Glomerular visceral epithelial cell (primary cell): ENCODE data around the gene PHLDB1.
"Not testable (repeated sequence)": the region's sequence is repeated elsewhere in the genome, so short reads cannot be mapped to it uniquely, and the experiment has no call there.

Experiments
- DNase-seq: peaks from one replicate; pipeline ENCODE4 v3.0.0-alpha.2; 2016; ENCODE audit errors: extremely low spot score

Gene PHLDB1

DNA sequence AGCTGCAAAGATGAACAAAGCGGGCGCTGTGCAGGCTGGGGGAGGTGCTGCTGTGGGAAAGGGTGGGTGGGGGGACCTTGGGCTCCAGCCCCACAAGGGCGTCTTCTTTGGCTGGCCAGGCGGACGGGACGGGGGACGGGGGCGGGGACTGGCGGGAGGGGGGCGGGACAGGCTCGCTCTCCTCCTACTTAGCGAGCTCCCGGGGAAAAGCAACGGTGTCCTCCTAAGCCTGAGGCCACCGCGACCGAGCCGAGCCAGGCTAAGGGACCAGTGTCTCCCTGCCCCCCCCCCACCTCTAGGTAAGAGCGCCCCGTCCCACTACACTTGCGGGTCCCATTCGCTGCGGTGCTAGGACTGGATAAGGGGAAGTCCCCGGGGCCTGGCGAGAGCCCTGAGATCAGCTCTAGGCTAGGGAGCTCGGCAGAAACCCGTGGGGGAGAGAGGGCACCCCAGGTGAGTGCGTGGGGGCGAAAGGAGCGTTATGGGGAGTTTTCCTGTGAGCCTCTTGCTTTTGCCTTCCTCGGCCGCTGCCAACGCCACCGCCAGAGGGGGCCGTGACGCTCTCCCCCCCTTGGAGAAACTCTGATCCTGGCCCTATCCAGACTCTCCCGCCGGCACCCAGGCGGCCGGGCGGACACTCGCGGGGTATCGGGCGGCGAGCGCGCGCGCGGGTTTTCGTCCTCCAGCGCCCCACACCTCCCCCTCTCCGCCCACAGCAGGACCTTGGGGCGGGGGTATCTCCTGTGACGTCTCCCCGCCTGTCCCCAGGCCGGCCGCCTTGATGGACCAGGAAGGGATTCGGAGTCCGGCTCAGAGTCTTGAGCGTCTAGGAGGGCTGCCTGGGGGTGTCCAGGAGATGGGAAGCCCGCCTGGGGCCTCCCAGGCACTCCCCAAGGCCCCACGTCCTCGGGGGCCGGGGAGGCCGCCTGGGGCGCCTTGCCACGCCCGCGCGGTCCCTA lies at the start of gene PHLDB1:
Gene PHLDB1, plus strand, starts transcription at position 215 of the 959 bp plus-strand sequence. CDS start 6,222 bp downstream, outside the sequence.
- peak; percentile 73 for DNase-seq

DNA sequence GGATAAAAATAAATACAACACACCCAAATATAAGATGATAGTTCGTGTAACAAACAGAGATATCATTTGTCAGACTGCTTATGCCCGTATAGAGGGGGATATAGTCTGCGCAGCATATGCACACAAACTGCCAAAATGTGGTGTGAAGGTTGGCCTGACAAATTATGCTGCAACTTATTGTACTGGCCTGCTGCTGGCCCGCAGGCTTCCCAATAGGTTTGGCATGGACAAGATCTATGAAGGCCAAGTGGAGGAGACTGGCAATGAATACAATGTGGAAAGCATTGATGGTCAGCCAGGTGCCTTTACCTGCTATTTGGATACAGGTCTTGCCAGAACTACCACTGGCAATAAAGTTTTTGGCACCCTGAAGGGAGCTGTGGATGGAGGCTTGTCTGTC lies 46.6 kb upstream of the PHLDB1 start:
- DNase-seq: no peak

DNA sequence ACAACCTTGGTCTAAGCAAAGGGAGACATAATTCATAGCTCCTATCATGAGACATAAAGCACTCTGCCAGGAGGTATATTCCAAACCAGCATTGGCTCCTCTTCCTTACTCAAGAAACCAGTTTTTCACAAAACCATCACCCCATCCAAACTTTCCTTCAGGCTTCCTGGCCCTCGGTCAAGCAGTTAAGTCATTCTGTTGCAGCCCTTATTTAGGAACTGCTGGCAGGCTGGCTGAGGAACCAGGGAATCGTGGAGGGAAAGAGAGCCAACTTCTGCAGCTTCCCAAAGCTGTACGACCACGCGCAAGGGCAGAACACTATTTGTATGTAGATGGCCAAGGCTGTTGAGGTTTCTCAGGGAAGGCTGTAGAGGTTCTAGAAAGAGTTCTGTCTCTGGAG lies 42.4 kb upstream of the PHLDB1 start:
- no peak for DNase-seq

DNA sequence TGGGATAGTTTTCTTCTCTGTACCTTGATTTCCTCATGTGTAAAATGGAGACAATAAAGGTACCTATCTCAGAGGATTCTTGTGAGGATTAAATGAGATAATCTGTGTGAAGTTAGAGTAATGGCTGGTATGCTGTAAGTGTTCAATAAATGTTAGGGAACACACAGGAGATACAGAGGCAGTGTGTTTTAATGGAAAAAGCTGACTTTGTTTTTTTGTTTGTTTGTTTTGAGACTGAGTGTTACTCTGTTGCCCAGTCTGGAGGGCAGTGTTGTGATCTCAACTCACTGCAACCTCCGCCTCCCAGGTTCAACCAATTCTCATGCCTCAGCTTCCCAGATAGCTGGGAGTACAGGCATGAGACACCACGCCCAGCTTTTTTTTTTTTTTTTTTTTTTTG lies 37.7 kb upstream of the PHLDB1 start:
- no peak for DNase-seq

DNA sequence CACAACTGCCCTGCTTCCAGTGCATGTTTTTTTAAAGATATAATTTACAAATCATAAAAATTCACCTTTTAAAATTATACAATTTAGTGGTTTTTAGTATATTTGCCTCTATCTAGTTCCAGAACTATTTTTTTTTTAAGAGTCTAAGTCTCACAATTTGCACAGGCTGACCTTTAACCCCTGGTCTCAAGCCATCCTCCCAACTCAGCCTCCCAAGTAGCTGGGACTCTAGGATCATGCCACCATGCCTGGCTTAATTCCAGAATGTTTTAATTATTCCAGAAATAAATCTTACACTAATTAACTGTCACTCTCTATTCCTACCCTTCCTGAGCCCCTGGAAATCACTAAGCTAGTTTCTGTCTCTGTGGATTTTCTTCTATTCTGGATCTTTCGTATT lies 36.6 kb upstream of the PHLDB1 start:
- DNase-seq: no peak

DNA sequence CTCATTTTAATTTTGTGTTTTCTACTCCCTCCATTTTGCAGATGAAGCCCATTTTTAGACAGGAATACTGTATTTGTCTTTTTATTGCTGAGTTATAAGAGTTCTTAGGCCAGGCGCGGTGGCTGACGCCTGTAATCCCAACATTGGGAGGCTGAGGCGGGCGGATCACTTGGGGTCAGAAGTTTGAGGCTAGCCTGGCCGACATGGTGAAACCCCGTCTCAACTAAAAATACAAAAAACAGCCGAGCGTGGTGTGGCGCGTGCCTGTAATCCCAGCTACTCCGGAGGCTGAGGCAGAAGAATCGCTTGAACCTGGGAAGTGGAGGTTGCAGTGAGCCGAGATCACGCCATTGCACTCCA lies 35.7 kb upstream of the PHLDB1 start:
- not testable (repeated sequence) for DNase-seq

DNA sequence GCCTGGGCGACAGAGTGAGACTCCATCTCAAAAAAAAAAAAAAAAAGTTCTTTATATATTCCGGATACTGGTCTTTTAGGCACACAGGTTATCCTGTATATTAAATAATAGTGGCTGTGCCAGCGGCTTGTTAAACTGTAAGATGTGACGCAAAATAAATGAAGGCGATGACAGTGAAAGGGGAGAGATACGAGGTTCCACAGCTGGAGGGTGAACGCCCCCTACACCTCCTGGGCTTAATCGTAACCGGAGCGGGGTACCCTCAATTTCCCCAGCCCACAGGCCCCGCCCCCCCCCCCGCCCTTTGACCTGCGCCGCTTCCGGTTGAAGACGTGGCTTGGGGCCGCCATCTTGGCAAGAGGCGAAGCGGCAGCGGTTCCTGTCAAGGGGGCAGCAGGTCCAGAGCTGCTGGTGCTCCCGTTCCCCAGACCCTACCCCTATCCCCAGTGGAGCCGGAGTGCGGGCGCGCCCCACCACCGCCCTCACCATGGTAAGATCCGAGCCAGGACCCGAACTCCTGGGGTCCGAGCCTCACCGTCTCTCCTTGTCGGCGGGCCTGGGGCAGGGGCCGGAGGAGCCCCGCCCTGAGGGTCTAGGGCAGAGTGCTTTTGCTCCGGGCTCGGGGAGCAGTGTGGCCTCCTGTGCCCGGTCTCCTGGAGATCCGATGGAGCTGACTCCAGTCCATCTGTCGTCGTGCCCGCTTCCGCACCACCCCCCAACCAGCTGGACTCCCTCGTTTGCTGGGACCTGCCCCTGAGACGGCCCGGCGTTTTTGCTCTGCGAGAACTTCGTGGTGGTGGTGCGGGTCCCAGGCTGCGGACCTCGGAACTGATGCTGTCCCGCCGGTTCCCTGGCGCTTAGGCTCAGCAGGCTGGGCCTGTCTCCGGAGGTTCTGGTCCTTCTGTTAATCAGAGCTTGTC lies 35.1 kb upstream of the PHLDB1 start, which contains the start of gene ARCN1:
Gene ARCN1, plus strand, starts transcription at position 349 of the 920 bp plus-strand sequence. Its CDS starts 139 bp downstream, at position 488.
- peak; percentile 78 for DNase-seq

DNA sequence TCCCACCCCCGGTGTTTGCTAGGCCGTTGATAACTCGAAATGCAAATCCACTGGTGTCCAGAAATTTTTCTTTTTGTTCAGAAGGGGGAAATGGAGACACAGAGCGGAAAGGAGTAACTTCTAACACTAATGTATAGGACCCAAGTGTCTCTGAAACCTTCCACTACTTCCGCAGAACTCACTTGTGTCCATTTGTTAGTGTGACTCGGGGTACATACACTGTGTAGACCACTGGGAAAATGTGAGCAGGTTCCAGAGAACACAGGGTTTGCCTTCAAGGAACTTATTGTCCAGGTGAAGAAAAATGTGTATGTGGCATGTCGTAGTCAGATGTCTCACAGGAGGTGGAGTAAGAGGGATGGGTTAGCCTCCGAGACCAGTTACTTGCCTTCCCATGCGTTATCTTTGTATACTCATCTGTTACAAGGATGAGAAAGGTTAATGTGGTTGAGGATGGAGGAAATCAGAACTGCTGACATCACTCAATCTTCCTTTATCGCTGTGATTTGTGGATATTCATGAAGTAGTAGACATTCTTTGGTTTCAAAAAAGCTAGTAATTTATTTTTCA lies 34.3 kb upstream of the PHLDB1 start:
- peak; percentile 49 for DNase-seq

DNA sequence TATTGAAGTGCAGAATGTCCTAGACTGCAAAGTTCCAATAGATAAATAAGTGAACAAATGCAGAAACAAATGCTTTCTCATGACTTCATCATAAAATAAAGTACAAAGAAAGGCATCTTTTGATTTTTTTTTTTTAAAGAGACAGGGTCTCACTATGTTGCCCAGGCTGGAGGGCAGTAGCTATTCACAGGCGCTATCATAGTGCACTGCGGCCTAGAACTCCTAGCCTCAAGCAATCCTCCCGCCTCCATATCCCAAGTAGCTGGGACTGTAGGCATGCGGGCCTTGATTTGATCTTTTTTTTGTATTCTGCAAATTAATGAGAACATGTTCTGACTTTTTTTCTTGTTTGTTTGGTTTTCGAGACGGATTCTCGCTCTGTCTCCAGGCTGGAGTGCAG lies 32.8 kb upstream of the PHLDB1 start:
- no peak for DNase-seq

DNA sequence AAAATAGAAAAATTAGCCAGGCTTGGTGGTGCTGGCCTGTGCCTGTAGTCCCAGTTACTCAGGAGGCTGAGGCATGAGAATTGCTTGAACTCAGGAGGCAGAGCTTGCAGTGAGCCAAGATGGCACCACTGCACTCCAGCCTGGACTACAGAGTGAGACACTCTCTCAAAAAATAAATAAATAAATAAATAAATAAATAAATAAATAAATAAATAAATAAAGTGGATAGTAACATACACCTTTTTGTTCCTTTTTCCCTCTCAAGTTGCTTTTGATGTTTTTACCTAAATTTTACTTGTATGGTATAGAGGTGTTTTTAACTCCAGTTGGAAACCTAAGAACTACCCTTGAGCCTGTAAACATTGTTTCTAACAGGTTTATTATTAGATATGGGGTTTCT lies 29.4 kb upstream of the PHLDB1 start:
- DNase-seq: not testable (repeated sequence)

DNA sequence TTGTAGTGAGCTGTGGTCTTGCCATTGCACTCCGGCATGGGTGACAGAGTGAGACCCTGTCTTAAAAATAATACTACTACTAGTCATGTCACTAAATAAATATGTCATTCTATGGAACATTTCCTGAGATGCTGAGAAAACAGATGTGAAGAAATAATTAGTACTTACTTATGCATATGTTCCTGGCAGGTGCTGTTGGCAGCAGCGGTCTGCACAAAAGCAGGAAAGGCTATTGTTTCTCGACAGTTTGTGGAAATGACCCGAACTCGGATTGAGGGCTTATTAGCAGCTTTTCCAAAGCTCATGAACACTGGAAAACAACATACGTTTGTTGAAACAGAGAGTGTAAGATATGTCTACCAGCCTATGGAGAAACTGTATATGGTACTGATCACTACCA lies 26.4 kb upstream of the PHLDB1 start:
- DNase-seq: no peak

DNA sequence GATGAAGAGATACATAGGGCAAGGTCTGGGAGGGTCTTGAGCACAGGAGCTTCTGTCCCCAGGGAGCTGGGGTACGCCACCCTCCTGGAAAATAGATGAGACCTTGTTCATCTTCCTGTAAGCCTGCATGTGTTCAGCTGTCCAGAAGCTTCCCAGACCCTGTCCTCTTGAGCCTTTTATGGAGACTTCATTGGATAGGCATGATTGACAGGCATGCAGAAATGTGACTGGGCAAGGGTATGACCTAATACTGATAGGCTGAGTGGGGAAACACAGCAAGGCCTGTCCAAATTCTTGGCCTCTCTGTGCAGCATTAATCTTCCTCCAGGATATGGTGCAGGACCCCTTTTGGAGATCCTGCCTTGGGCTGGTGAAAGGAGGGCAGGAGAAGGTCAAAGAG lies 19.5 kb upstream of the PHLDB1 start:
- DNase-seq: no peak

DNA sequence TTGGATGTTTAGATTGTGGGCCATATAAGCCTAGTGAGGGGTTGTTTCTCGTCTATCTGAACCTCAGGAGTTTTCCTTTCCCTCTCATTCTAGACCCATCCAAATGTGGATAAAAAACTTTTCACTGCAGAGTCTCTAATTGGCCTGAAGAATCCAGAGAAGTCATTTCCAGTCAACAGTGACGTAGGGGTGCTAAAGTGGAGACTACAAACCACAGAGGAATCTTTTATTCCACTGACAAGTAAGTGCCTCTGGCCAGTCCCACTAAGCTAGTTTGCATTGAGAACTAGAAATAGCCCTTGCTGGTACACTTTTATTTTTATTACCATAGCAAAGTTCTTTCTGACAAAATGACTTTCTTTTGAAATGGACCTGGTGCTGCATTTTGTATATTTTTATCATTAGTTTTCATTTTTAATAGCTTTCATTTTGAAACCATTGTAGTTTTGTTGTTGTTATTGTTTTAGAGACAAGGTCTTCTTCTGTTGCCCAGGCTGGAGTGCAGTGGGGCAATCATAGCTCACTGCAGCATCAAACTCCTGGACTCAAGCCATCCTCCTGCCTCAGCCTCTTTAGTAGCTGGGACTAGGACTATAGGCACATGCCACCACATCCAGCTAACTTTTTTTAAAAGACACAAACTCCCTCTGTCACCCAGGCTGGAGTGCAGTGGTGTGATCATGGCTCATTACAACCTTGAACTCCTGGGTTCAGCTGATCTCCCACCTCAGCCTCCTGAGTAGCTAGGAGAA lies 14.6 kb upstream of the PHLDB1 start:
- DNase-seq: no peak

DNA sequence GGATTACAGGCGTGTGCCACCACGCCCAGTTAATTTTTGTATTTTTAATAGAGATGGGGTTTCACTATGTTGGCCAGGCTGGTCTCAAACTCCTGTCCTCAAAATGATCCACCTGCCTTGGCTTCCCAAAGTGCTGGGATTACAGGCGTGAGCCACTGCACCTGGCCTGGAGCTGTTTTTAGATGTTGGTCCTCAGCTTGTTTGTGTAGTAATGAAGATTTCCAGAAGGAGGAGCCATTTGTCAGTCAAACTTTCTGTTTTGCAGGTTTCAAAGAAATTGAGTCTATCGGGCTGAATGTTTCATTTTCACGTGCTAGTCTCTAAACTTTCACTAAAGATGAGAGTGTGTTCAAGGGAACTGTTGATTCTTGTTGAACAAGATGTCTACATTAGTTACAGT lies 12.4 kb upstream of the PHLDB1 start:
- DNase-seq: peak; percentile 53

DNA sequence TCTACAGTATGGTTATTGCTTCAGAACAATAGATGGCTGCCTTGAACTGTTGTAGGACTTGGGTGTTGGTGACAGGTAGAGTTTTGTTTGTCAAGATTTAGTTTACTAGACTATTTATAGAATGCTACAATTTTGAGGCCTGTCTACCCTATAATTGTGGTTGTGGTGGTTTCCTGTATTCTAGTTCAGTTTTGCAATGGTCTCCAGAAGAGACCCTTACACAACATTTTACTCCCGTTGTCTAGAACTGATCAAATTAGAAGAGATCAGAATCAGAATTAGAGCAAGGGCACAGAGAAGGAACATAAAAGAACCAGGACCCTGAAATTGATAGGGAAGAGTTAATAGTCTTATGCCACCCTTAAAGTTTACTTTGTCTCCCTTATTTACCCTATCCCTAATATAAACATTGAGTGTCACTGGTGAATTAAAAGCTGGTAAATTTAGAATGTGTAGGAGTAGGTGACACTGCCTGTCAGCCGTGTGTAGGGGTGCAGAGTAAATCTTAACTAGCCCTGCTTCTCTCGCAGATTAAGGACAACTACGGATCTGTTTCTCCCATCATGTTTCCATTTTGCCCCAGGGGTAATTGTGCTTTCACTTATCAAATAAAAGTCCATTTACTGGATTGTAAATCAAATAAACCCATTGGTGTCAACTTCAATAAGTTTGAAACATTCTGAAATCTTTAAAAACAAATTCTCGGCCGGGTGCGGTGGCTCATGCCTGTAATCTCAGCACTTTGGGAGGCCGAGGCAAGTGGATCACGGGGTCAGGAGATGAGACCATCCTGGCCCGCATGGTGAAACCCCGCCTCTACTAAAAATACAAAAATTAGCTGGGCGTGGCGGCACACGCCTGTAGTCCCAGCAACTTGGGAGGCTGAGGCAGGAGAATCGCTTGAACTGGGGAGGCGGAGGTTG lies 10.9 kb upstream of the PHLDB1 start:
- no peak for DNase-seq

DNA sequence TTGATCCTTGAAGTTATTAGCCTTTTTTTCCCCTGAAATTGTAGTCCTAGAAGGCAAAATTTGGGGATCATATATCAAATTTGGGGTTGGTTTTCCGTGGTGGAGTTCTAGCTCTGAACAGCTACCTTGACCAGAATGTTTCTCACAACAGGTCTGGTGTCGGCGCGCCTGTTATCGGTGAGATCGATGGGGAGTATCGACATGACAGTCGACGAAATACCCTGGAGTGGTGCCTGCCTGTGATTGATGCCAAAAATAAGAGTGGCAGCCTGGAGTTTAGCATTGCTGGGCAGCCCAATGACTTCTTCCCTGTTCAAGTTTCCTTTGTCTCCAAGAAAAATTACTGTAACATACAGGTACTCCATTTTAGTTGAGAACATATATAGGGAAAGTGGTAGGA lies 9.9 kb upstream of the PHLDB1 start:
- DNase-seq: no peak

DNA sequence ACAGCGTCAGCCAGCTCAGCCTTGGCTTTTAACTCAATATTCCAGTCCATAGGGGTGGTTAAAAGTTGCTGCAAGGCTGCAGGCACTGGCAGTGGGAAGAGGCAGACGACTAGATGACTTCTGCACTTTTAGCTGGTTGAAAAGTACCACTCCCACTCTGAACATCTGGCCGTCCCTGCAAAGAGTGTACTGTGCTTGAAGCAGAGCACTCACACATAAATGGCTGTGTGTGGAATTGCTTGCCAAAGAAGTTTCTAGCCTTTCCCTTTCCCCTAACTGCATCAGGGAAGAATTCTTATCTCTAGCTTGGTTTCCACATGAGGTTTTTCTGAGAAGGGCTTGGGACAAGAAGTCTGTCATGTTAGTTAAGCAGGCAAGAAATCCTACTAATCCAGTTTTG lies 5.1 kb upstream of the PHLDB1 start:
- DNase-seq: no peak

DNA sequence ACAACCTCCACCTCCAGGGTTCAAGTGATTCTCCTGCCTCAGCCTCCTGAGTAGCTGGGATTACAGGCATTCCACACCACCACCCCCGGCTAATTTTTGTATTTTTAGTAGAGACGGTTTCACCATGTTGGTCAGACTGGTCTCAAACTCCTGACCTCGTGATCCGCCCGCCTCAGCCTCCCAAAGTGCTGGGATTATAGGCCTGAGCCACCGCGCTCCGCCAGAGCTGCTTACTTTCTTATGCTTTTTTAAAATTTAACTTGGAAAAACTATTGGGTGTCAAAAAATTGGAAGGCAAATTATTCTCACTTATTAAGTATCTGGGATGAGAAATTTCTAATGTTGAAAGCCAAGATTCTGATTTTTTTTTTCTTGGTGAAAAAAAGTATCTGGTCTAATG lies 3.7 kb upstream of the PHLDB1 start:
- DNase-seq: not testable (repeated sequence)

DNA sequence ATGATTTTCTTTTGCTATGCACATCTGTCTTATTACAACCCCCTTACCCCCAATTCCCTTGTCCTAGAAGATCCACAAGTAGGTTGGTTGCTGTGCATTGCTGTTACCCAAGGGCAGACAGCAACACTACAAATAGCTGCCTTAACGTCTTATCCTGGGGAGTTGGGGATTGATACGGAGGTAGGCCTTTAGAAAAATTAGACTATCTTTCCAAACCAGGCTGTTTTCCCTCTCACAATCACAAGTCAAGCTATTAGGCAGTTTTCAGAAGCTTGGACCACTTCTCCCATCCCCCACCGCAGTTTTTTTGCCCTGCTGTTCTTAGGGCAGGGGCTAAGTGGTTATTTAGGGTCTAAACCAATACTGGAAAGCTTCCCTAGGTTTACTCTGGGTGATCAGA lies 2.8 kb upstream of the PHLDB1 start:
- DNase-seq: no peak

DNA sequence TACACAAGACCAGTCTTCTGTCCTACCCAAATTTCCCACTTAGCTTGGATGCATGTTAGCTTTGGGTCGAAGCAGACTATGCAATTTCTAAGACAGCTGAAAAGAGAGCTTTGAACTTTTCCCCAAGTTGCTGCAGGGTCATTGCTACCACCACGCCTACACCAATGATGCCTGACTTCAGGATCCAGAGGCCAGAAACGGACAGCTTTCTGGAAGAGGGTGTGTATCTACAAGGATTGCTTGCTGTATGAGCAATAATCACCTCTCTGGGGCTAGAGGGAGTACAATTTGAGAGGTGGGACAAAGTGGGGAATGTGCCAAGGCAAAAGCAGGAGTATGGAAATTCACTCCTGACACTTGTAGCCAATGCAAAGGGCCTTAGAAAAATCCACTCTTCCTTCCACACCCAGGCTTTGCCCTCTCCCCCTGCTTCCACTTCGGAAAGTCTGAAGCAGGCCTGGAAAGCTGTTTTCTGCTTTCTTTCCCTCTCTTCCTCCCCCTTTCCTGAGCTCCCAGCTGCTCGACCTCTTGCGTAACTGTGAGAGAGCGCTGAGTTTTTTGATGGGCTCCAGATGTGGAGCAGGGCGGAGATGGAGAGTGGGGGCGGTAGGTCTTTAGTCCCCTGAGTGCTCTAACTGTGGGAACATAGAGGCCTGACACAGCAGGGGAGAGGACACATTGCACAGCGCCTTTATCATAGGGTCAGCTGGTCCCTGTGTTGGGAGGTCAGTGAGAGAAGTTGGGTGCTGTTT lies 2.1 kb upstream of the PHLDB1 start:
- DNase-seq: peak; percentile 32
